CD4-positive, alpha-beta T cell treated with Interferon gamma for 1 hour (primary cell): ENCODE measurements around the gene ZNF593.

ENCODE experiments used
- DNase-seq: peaks from one replicate; pipeline ENCODE4 v3.0.0-alpha.2; 2020

ZNF593 gene

GRCh38 chr1:26153966-26154532, 15.7 kb upstream of the ZNF593 start:
- no peak for DNase-seq

- no peak for DNase-seq
Measured at GRCh38 chr1:26154750-26155149, 15.0 kb upstream of the ZNF593 start.

GRCh38 chr1:26155370-26156284, 14.1 kb upstream of the ZNF593 start:
- DNase-seq: no peak

- no peak for DNase-seq
Measured at GRCh38 chr1:26156285-26157038, 13.2 kb upstream of the ZNF593 start.

GRCh38 chr1:26158271-26158907, 11.3 kb upstream of the ZNF593 start:
- no peak for DNase-seq

GRCh38 chr1:26158908-26159742, 10.6 kb upstream of the ZNF593 start, which contains the start of gene FAM110D:
Gene FAM110D (plus strand): TSS chr1:26159079. CDS start chr1:26161292, 2,213 bp downstream.
- no peak for DNase-seq

- DNase-seq: no peak
Measured at GRCh38 chr1:26159743-26160039, 10.0 kb upstream of the ZNF593 start.

GRCh38 chr1:26160527-26161414, 8.9 kb upstream of the ZNF593 start:
- no peak for DNase-seq

- DNase-seq: peak; percentile 22
Measured at GRCh38 chr1:26161415-26162219, 8.1 kb upstream of the ZNF593 start.

GRCh38 chr1:26162220-26162709, 7.4 kb upstream of the ZNF593 start:
- no peak for DNase-seq

GRCh38 chr1:26163684-26164035, 6.0 kb upstream of the ZNF593 start:
- no peak for DNase-seq

GRCh38 chr1:26164036-26164860, 5.5 kb upstream of the ZNF593 start:
- DNase-seq: peak; percentile 27

- DNase-seq: no peak
Measured at GRCh38 chr1:26164861-26165842, 4.6 kb upstream of the ZNF593 start.

- DNase-seq: no peak
Measured at GRCh38 chr1:26166719-26167281, 2.9 kb upstream of the ZNF593 start.

- DNase-seq: no peak
Measured at GRCh38 chr1:26168410-26169197, 1.1 kb upstream of the ZNF593 start, which contains the start of gene C1orf232. Gene C1orf232 (minus strand): TSS chr1:26168963. CDS start chr1:26168499, 464 bp downstream.

GRCh38 chr1:26169198-26169554, 532 bp upstream of the ZNF593 start:
- DNase-seq: no peak

GRCh38 chr1:26170472-26170821, 739 bp downstream of the ZNF593 start:
- DNase-seq: no peak
